Measurements from ENCODE around the gene ZNF567.

ZNF567 gene

GRCh38 chr19:36750066-36750691 lies 62.8 kb downstream of the ZNF567 start:
- DNase-seq (ENCODE audit: low read depth) = no peak
- no peak for TF ChIP-seq CTCF (conservative IDR thresholded peaks at IDR 0.05; ENCODE audit: low read depth, low read length)
- H3K4me3 ChIP-seq (ENCODE audit: low read depth, low read length) = no peak overlapping the region

Data from choroid plexus epithelial cell (primary cell).